Measurements from ENCODE around the gene EEIG2.

DNA sequence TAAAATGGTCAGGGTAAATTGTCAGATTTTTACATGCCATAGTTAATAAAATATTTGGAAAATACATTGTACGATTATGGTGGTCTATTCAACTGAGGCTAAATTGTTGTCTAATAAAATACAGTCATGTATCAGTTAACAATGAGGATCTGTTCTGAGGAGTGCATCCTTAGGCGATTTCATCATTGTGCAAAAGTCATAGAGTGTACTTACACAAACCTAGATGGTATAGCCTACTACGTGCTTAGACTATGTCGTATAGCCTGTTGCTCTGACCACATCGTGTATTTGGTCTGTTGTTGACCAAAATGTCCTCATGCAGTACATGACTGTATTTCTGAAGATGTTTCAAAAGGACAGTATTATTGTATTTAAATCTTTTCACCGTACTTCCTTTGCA is 5.2 kb downstream of the EEIG2 start:
- TF ChIP-seq CTCF (IDR thresholded peaks at IDR 0.05), result no peak
- no peak for TF ChIP-seq POLR2A (IDR thresholded peaks at IDR 0.05)

All from body of pancreas (tissue), 4 donors.